Activated T-helper 1 cell treated with anti-CD3 and anti-CD28 coated beads, Interleukin-2, amount 50 U/mL, for 16 hours (primary cell): ENCODE data around the gene EIF4EBP2.
A peak's percentile ranks its signal among the peaks of the same experiment; 100 is the strongest.

Source experiments
- DNase-seq, 2 donors: peaks; one replicate each; pipeline ENCODE4 v3.0.0-alpha.2; 2020; ENCODE audit warnings: low read depth in 1 of 2, low spot score in 1 of 2

EIF4EBP2 gene

GRCh38 chr10:70459774-70460490 lies 56.0 kb downstream of the EIF4EBP2 start:
- no peak for DNase-seq

DNA sequence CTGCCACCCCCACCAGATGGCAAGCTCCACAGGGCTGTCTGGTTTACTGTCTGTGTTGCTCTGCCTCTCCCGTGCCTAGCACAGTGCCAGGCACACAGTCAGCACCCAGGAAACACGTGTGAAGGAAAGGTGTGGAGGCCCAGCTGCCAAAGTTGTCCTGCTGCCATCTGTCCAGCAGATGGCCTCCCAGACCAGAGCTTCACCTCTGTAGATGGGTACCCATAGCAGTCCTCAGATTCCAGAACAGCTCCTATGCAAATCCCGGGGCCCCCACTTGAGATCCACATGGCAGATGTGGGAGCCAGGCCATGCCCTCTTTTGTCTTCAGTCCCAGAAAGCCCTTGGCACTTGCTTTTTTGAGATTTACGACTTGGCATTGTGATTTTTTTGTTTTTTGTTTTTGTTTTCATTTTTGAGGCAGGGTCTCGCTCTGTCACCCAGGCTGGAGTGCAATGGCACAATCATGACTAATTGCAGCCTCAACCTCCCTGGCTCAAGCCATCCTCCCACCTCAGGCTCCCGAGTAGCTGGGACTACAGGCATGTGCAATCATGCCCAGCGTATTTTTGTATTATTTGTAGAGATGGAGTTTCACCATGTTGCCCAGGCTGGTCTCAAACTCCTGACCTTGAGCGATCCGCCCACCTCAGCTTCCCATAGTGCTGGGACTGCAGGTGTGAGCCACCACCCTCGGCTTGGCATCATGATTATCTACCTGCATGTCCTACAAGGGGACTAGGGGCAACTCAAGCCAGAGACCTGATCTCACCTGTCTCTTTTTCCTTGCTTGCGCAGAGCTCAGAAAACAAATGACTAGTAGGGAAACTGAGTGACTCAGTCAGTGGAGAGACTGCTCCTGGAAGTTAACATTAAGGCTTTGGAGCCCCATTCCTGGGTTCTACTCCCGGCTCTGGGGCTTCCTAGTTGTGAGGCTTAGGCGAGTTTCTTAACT lies 57.7 kb downstream of the EIF4EBP2 start:
- DNase-seq, result no peak

DNA sequence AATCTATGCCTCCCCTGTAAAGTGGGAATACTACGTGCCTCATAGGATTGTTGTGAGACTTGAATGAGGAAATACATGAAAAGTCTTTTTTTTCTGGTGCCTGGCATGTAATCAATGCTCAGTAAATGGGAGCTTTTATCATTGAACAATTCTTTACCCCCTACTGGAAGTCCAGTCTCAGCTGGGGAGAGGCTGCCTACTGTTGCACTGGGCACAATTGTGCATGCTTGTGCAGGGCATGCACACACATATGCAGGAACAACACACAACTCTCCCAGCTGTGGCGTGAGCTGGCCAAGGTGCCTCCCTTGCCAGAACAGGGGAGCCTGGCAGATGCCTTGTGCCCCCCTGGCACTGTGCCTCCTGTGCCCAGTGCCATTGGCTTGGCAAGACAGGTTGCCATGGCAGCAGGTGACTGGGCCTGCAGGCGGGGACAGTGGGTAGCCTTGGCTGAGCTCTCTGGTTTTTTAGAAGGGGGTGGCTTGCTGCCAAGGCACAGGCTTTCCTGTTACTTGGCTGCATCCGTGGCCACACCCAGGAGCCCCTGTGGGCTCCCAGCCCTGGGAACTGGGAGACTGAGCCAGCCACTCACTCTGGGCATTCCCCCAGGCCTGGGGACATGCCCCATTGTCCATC lies 58.5 kb downstream of the EIF4EBP2 start:
- no peak for DNase-seq

- DNase-seq, result no peak
Measured at GRCh38 chr10:70465278-70465677, 61.3 kb downstream of the EIF4EBP2 start.

DNA sequence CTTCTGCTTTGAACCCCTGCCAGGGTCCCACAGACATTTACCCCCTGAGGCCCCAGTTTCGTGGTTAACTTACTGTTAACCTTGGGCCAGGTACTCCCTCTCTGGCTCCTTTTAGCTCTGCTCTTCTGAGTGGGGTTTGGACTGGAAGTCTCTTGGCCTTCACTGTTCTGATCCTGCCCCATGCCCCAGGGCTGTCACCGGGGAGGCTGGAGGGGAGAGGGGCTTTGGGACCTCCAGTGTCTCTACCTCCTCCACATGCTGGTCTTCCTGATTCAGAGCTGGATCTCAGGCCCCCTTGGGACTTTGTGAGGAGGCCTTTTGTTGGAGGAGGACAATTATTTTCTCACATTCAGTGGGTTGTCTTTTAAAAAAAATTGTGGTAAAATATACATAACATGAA lies 61.9 kb downstream of the EIF4EBP2 start:
- DNase-seq, result no peak

GRCh38 chr10:70466951-70467350 lies 63.0 kb downstream of the EIF4EBP2 start:
- DNase-seq, result no peak

- no peak for DNase-seq
Measured at GRCh38 chr10:70472799-70473454, 69.0 kb downstream of the EIF4EBP2 start.

DNA sequence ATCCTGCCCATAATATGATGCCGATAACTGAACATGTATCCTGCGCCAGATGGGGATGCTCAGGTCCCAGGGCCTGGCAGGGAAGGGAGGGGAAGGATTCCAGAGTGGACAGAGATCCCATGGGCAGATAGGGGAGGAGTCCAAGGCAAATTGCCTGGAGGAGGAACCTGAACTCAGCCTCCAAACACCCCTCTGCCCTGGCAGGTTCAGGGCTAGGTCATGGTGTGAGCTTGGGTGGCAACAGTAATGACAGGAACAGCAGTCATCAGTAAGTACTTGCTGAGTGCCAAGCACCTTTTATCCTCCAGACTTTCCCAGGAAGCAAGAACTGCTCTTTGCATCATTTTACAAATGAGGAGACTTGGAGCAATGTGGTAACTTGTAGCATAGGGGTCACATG lies 70.8 kb downstream of the EIF4EBP2 start:
- no peak for DNase-seq

- DNase-seq, result no peak
Measured at GRCh38 chr10:70475661-70476060, 71.7 kb downstream of the EIF4EBP2 start.

DNA sequence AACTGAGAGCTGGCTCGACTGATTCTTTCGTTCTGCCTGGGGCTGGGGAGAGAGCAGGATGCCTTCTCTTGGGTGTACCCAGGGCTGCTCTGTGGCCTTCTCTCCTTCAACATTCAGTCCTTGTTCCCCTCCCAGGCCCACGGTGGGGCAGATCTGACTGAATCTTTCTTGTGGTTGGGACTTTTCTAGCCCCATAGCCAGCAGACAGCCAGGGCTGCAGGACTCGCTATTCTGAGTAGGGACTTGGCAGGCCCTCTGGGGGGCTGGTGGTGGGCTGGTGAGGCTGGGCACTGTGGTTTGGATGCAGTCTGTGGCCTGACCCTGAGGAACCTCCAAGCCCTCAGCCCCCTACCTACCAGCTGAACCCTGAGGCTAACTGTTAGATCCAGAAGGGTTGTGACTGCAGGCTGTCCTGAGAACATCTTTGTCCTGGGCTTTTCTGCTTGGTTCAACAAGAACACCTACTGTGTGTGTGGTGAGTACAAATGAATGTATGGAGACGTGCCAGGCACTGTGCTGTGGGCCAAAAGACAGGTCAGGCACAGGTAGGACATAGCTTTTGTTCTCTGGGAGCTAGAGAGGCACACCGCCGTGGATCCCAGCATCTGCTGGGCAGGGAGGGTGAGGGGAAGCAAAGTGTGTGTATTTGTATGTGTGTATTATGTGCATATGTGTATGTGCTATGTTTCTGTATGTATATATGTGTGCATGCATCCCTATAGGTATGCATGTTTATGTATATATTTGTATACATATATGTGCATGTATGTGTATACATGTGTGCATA lies 72.5 kb downstream of the EIF4EBP2 start:
- DNase-seq, result no peak

GRCh38 chr10:70477661-70478162 lies 73.8 kb downstream of the EIF4EBP2 start:
- DNase-seq, result peak; percentile 54 to 64
